Measurements from ENCODE around the gene KLHL8.

KLHL8 gene

GRCh38 chr4:87258677-87259076, 38.3 kb upstream of the KLHL8 start:
- in situ Hi-C loops (cut with MboI; ENCODE audit: low pct_unique_long_range_greater_than_20kb, low sequenced_read_pairs, unreplicated experiment), result no loop called here
- no peak for DNase-seq (ENCODE audit: low spot score)

GRCh38 chr4:87257523-87257922, 37.1 kb upstream of the KLHL8 start:
- no peak for TF ChIP-seq CTCF (IDR thresholded peaks at IDR 0.05; ENCODE audit: extremely low read depth, insufficient read depth, missing control alignments)
- in situ Hi-C loops (cut with MboI; ENCODE audit: low pct_unique_long_range_greater_than_20kb, low sequenced_read_pairs, unreplicated experiment), result no loop called here
- DNase-seq (ENCODE audit: low spot score), result no peak

More at GRCh38 chr4:87258677-87259076, 38.3 kb upstream of the KLHL8 start:
- no peak for TF ChIP-seq CTCF (IDR thresholded peaks at IDR 0.05; ENCODE audit: extremely low read depth, insufficient read depth, missing control alignments)

GRCh38 chr4:87255755-87256154, 35.3 kb upstream of the KLHL8 start:
- in situ Hi-C loops (cut with MboI; ENCODE audit: low pct_unique_long_range_greater_than_20kb, low sequenced_read_pairs, unreplicated experiment), result no loop called here
- no peak for TF ChIP-seq CTCF (IDR thresholded peaks at IDR 0.05; ENCODE audit: extremely low read depth, insufficient read depth, missing control alignments)
- DNase-seq (ENCODE audit: low spot score), result no peak

GRCh38 chr4:87251106-87251505, 30.7 kb upstream of the KLHL8 start:
- in situ Hi-C loops (cut with MboI; ENCODE audit: low pct_unique_long_range_greater_than_20kb, low sequenced_read_pairs, unreplicated experiment), result no loop called here
- no peak for DNase-seq (ENCODE audit: low spot score)
- TF ChIP-seq CTCF (IDR thresholded peaks at IDR 0.05; ENCODE audit: extremely low read depth, insufficient read depth, missing control alignments), result no peak

- no peak for TF ChIP-seq CTCF (IDR thresholded peaks at IDR 0.05; ENCODE audit: extremely low read depth, insufficient read depth, missing control alignments)
- no peak for DNase-seq (ENCODE audit: low spot score)
Observed at GRCh38 chr4:87250294-87250693, 29.9 kb upstream of the KLHL8 start.

GRCh38 chr4:87249332-87250019, 29.1 kb upstream of the KLHL8 start:
- in situ Hi-C loops (cut with MboI; ENCODE audit: low pct_unique_long_range_greater_than_20kb, low sequenced_read_pairs, unreplicated experiment), result loop anchor here (25.0 kb wide), 1 partner anchor 337 kb away; no protein-coding TSS in a partner anchor
- TF ChIP-seq CTCF (IDR thresholded peaks at IDR 0.05; ENCODE audit: extremely low read depth, insufficient read depth, missing control alignments), result no peak
- DNase-seq (ENCODE audit: low spot score), result no peak

More at GRCh38 chr4:87250294-87250693, 29.9 kb upstream of the KLHL8 start:
- in situ Hi-C loops (cut with MboI; ENCODE audit: low pct_unique_long_range_greater_than_20kb, low sequenced_read_pairs, unreplicated experiment), result no loop called here
